ENCODE measurements around the gene DDX24. TPM values are rescaled to one million over a fixed set of nuclear protein-coding genes. Genes with fewer than 3 reads are reported as not detected.
A peak's percentile ranks its signal among the peaks of the same experiment; 100 is the strongest.

The DDX24 gene
- total and polyA plus RNA-seq, 2 of the 8 experiments (the other 6 are each of a cell fraction or from before 2014, with no cell fraction given): 89.0 to 201 TPM

GRCh38 chr14:94075008-94075407, 6.0 kb downstream of the DDX24 start:
- H2BK120ac ChIP-seq (replicated peaks; ENCODE audit: low read depth, low read length): no peak overlapping the region
- H3K18ac ChIP-seq (ENCODE audit: extremely low read depth, low read length): no peak overlapping the region
- H3K27ac ChIP-seq (ENCODE audit: low read depth, low read length): no peak overlapping the region
- H4K91ac ChIP-seq (replicated peaks; ENCODE audit: insufficient read length, low read length): no peak overlapping the region
- no peak overlapping the region for H4K5ac ChIP-seq (ENCODE audit: insufficient read length, low read depth, low read length)
- 84% methylated on average over 2 of the region's 2 CpGs; no CpG with 5 or more reads in 1 of the 2 experiments for WGBS, 2 experiments (ENCODE audit: extremely low coverage in 1 of 2, insufficient coverage in 1 of 2, insufficient read length in 1 of 2, insufficient replicate concordance in 2 of 2, low coverage in 1 of 2, low lambda C conversion rate in 2 of 2, missing lambda C conversion rate in 1 of 2)
- H3K36me3 ChIP-seq (ENCODE audit: control insufficient read depth in 2 of 4, insufficient read depth in 4 of 4, low read length in 3 of 4): peaks cover 7 to 37% (median 15%) of the 10 kb centered on the region in 4 experiments
- POLR2A ChIA-PET (ENCODE audit: partially characterized antibody): no interaction called here
- DNase-seq (ENCODE audit: low read depth in 1 of 2, low spot score in 2 of 2) (no peak), FAIRE-seq (no peak)
- H3K4ac ChIP-seq (replicated peaks; ENCODE audit: insufficient read length, low read depth, low read length): no peak overlapping the region
- H3K4me1 ChIP-seq (replicated peaks in 1 of 4; ENCODE audit: control insufficient read depth in 3 of 4, insufficient read depth in 4 of 4, low read length in 3 of 4): peaks cover 0 to 5% (median 0%) of the 10 kb centered on the region in 4 experiments; a peak in 1 of 7 replicates
- H2AK5ac ChIP-seq (ENCODE audit: low read depth, low read length): no peak overlapping the region
- peaks cover 10 to 13% of the 10 kb centered on the region in 2 experiments for H4K20me1 ChIP-seq (replicated peaks in 1 of 2; ENCODE audit: control insufficient read depth in 1 of 2, insufficient read depth in 2 of 2, low read length in 2 of 2)
- peaks cover 7% of the 10 kb centered on the region; the same call in 1 of the 2 replicates for H3K79me1 ChIP-seq (ENCODE audit: low read depth, low read length)
- H3K79me2 ChIP-seq (ENCODE audit: control insufficient read depth in 1 of 2, insufficient read depth in 2 of 2, low read length in 2 of 2): peaks cover 28 to 97% of the 10 kb centered on the region in 2 experiments
- no peak overlapping the region for H2BK12ac ChIP-seq (ENCODE audit: low read depth, low read length)
- no peak overlapping the region for H2BK15ac ChIP-seq (ENCODE audit: low read length)
- no peak overlapping the region for H3K4me2 ChIP-seq (ENCODE audit: insufficient read depth in 1 of 2, low read depth in 2 of 2, low read length in 2 of 2)
- H2BK5ac ChIP-seq (ENCODE audit: low read depth, low read length): no peak overlapping the region
- no peak overlapping the region for H3K14ac ChIP-seq (ENCODE audit: insufficient read length)
- H2AFZ ChIP-seq (ENCODE audit: low read length): no peak overlapping the region
- TF ChIP-seq ZNF274 (IDR thresholded peaks at IDR 0.05; ENCODE audit: borderline replicate concordance, extremely low read depth, low read length) (peak; percentile 53; the same call in 1 of the 2 replicates), SIX5 (IDR thresholded peaks at IDR 0.05; ENCODE audit: low read depth, low read length) (no peak)
- CTCF ChIA-PET (ENCODE audit: partially characterized antibody): no interaction called here
- H3K4me3 ChIP-seq (ENCODE audit: extremely low read depth in 1 of 4, insufficient read depth in 2 of 4, low read depth in 3 of 4, low read length in 4 of 4): no peak overlapping the region
- H2BK20ac ChIP-seq (ENCODE audit: low read length): no peak overlapping the region
- no peak overlapping the region for H3K56ac ChIP-seq (replicated peaks; ENCODE audit: insufficient read length, low read depth, low read length)
- H3K9me3 ChIP-seq (ENCODE audit: insufficient read depth in 2 of 2, low read depth in 1 of 2, low read length in 1 of 2): 0 out of 4 replicates have a peak, but pooled peaks cover 0 to 2% of the 10 kb centered on the region in 2 experiments
- no peak overlapping the region for H3K9ac ChIP-seq (replicated peaks in 1 of 4; ENCODE audit: extremely low read depth in 1 of 4, low read depth in 3 of 4, low read length in 3 of 4)
- no peaks in the 10 kb centered on the region for H3K27me3 ChIP-seq (replicated peaks in 1 of 4; ENCODE audit: control insufficient read depth in 3 of 4, extremely low read depth in 1 of 4, insufficient read depth in 3 of 4, low read length in 3 of 4)
- H3K23me2 ChIP-seq (ENCODE audit: low read depth, low read length): no peaks in the 10 kb centered on the region
- H3K23ac ChIP-seq (ENCODE audit: insufficient read length): no peak overlapping the region
- no peak overlapping the region for H4K8ac ChIP-seq (ENCODE audit: extremely low read depth, insufficient read depth, low read length)
